ENCODE measurements around the gene PTPRK. TPM values are rescaled to one million over a fixed set of nuclear protein-coding genes. Genes with fewer than 3 reads are reported as not detected.

PTPRK gene
- total and polyA plus RNA-seq, 2 experiments from 2014 or later, result 26.9 to 56.4 TPM

- no peak overlapping the region for H3K27ac Mint-ChIP-seq
- TF ChIP-seq EZH2phosphoT487 (IDR thresholded peaks at IDR 0.05; ENCODE audit: unreplicated experiment), result no peak
- TF ChIP-seq STAT1 (IDR thresholded peaks at IDR 0.05; ENCODE audit: unreplicated experiment), result no peak
- no peak for TF ChIP-seq ZNF462 (CRISPR knock-in tag; IDR thresholded peaks at IDR 0.05)
- no peak for TF ChIP-seq POLR2AphosphoS5 (IDR thresholded peaks at IDR 0.05; ENCODE audit: low read depth)
- TF ChIP-seq NANOG (IDR thresholded peaks at IDR 0.05; ENCODE audit: borderline replicate concordance), result no peak
- Histone ChIP-seq H3K4me3 (no peak overlapping the region), H3K27ac (ENCODE audit: low read depth) (no peak overlapping the region), H3F3A (replicated peaks; ENCODE audit: low read depth) (no peaks in the 10 kb centered on the region), H3K79me2 (replicated peaks; ENCODE audit: insufficient read depth) (peaks cover 93% of the 10 kb centered on the region), H3K9me2 (ENCODE audit: insufficient read depth) (no peaks in the 10 kb centered on the region), H3K4me2 (no peak overlapping the region), H3K36me3 (ENCODE audit: insufficient read depth) (no peaks in the 10 kb centered on the region), H4K20me1 (replicated peaks; ENCODE audit: insufficient read depth) (no peaks in the 10 kb centered on the region), H3K4me1 (ENCODE audit: insufficient read depth) (peaks cover 5% of the 10 kb centered on the region; the same call in 1 of the 2 replicates), H3K27me3 (ENCODE audit: insufficient read depth) (no peaks in the 10 kb centered on the region), H2AFZ (no peak overlapping the region)
- no peak overlapping the region for H3K4me3 Mint-ChIP-seq
- peaks cover 4% of the 10 kb centered on the region; the same call in 2 of the 3 replicates for H3K4me1 Mint-ChIP-seq
- H3K9me3 Mint-ChIP-seq, result no peaks in the 10 kb centered on the region
- no peaks in the 10 kb centered on the region for H3K27me3 Mint-ChIP-seq (ENCODE audit: insufficient read depth, low read depth, poor library complexity)
- no peak for DNase-seq (ENCODE audit: low spot score)
- no peak for ATAC-seq
- no peaks in the 10 kb centered on the region for H3K36me3 Mint-ChIP-seq (ENCODE audit: low read depth)
Measured at GRCh38 chr6:128455959-128456358, 64.4 kb downstream of the PTPRK start.

GRCh38 chr6:128452713-128453112 lies 67.7 kb downstream of the PTPRK start:
- H4K20me1 ChIP-seq (replicated peaks; ENCODE audit: insufficient read depth), result no peaks in the 10 kb centered on the region
- no peak overlapping the region for H3K27ac Mint-ChIP-seq
- DNase-seq (ENCODE audit: low spot score), result no peak
- no peaks in the 10 kb centered on the region for H3K27me3 ChIP-seq (ENCODE audit: insufficient read depth)
- no peaks in the 10 kb centered on the region for H3K9me2 ChIP-seq (ENCODE audit: insufficient read depth)
- peaks cover 5% of the 10 kb centered on the region; the same call in 1 of the 2 replicates for H3K4me1 ChIP-seq (ENCODE audit: insufficient read depth)
- no peaks in the 10 kb centered on the region for H3F3A ChIP-seq (replicated peaks; ENCODE audit: low read depth)
- no peaks in the 10 kb centered on the region for H3K9me3 Mint-ChIP-seq
- no peak overlapping the region for H3K4me2 ChIP-seq
- H3K27me3 Mint-ChIP-seq (ENCODE audit: insufficient read depth, low read depth, poor library complexity), result no peaks in the 10 kb centered on the region
- no peaks in the 10 kb centered on the region for H3K36me3 ChIP-seq (ENCODE audit: insufficient read depth)
- no peak overlapping the region for H3K4me3 ChIP-seq
- H2AFZ ChIP-seq, result no peak overlapping the region
- no peak overlapping the region for H3K27ac ChIP-seq (ENCODE audit: low read depth)
- H3K79me2 ChIP-seq (replicated peaks; ENCODE audit: insufficient read depth), result peaks cover 92% of the 10 kb centered on the region
- no peaks in the 10 kb centered on the region for H3K36me3 Mint-ChIP-seq (ENCODE audit: low read depth)
- ATAC-seq, result no peak
- no peak overlapping the region for H3K4me3 Mint-ChIP-seq
- peaks cover 7% of the 10 kb centered on the region; the same call in 2 of the 3 replicates for H3K4me1 Mint-ChIP-seq
- TF ChIP-seq NANOG (IDR thresholded peaks at IDR 0.05; ENCODE audit: borderline replicate concordance) (no peak), ZNF462 (CRISPR knock-in tag; IDR thresholded peaks at IDR 0.05) (no peak)
